GM21825 (cell line): ENCODE measurements around the gene PPIA.
"Not testable (repeated sequence)": the region's sequence is repeated elsewhere in the genome, so short reads cannot be mapped to it uniquely, and the experiment has no call there.

Experiments
- ATAC-seq: cut with Tn5 transposase; IDR thresholded peaks from one replicate; pipeline ENCODE4 v1.9.1; 2021; ENCODE audit warnings: mild to moderate bottlenecking, moderate library complexity; ENCODE audit not compliant: unreplicated experiment

Gene PPIA

GRCh38 chr7:44819292-44819691 is 22.8 kb downstream of the PPIA start:
- no peak for ATAC-seq

GRCh38 chr7:44823255-44823781 is 26.8 kb downstream of the PPIA start:
- no peak for ATAC-seq

GRCh38 chr7:44824894-44825526 is 28.5 kb downstream of the PPIA start:
- ATAC-seq: no peak

- no peak for ATAC-seq
These were observed 31.1 kb downstream of the PPIA start for GRCh38 chr7:44827567-44827966.

GRCh38 chr7:44838751-44839150 is 42.3 kb downstream of the PPIA start:
- ATAC-seq: no peak

GRCh38 chr7:44842675-44843074 is 46.2 kb downstream of the PPIA start:
- not testable (repeated sequence) for ATAC-seq

GRCh38 chr7:44843440-44843839 is 47.0 kb downstream of the PPIA start:
- not testable (repeated sequence) for ATAC-seq

GRCh38 chr7:44845451-44845850 is 49.0 kb downstream of the PPIA start:
- no peak for ATAC-seq

- not testable (repeated sequence) for ATAC-seq
These were observed 49.9 kb downstream of the PPIA start for GRCh38 chr7:44846390-44846789.

- no peak for ATAC-seq
These were observed 50.5 kb downstream of the PPIA start for GRCh38 chr7:44846816-44847508.

- peak; percentile 63 for ATAC-seq
These were observed 51.0 kb downstream of the PPIA start for GRCh38 chr7:44847509-44847919.

GRCh38 chr7:44847920-44848634 is 51.6 kb downstream of the PPIA start, which contains the start of gene H2AZ2:
TSS of gene H2AZ2 (minus strand) at chr7:44848087. CDS start at chr7:44847971, 116 bp downstream.
- peak; percentile 85 for ATAC-seq

GRCh38 chr7:44849259-44849884 is 52.9 kb downstream of the PPIA start:
- no peak for ATAC-seq

- ATAC-seq: no peak
These were observed 53.5 kb downstream of the PPIA start for GRCh38 chr7:44849885-44850544.

GRCh38 chr7:44852590-44852989 is 56.1 kb downstream of the PPIA start:
- no peak for ATAC-seq
